Measurements from ENCODE around the gene ARL8A. TPM values are rescaled to one million over a fixed set of nuclear protein-coding genes. Genes with fewer than 3 reads are reported as not detected.
"Not testable (repeated sequence)": the region's sequence is repeated elsewhere in the genome, so short reads cannot be mapped to it uniquely, and the experiment has no call there.

ARL8A gene
- polyA plus RNA-seq, 4 donors, result 43.9 to 49.3 (median 44.9) TPM

- DNase-seq (ENCODE audit: low read depth in 4 of 4, low spot score in 2 of 4), result no peak
Measured at GRCh38 chr1:202176949-202177927, 32.7 kb upstream of the ARL8A start.

GRCh38 chr1:202173993-202174392, 29.5 kb upstream of the ARL8A start:
- DNase-seq (ENCODE audit: low read depth in 4 of 4, low spot score in 2 of 4), result no peak

- DNase-seq (ENCODE audit: low read depth in 4 of 4, low spot score in 2 of 4), result no peak
Measured at GRCh38 chr1:202172015-202172355, 27.4 kb upstream of the ARL8A start.

- DNase-seq (ENCODE audit: low read depth in 4 of 4, low spot score in 2 of 4), result no peak
Measured at GRCh38 chr1:202171292-202172014, 26.9 kb upstream of the ARL8A start.

- DNase-seq (ENCODE audit: low read depth in 4 of 4, low spot score in 2 of 4), result no peak
Measured at GRCh38 chr1:202170726-202171125, 26.2 kb upstream of the ARL8A start.

- DNase-seq (ENCODE audit: low read depth in 4 of 4, low spot score in 2 of 4), result no peak
Measured at GRCh38 chr1:202168861-202169260, 24.3 kb upstream of the ARL8A start.

GRCh38 chr1:202167708-202168415, 23.3 kb upstream of the ARL8A start:
- DNase-seq (ENCODE audit: low read depth in 4 of 4, low spot score in 2 of 4), result no peak

GRCh38 chr1:202167054-202167453, 22.5 kb upstream of the ARL8A start:
- DNase-seq (ENCODE audit: low read depth in 4 of 4, low spot score in 2 of 4), result not testable (repeated sequence)

- no peak for DNase-seq (ENCODE audit: low read depth in 4 of 4, low spot score in 2 of 4)
Measured at GRCh38 chr1:202165942-202166843, 21.7 kb upstream of the ARL8A start.

GRCh38 chr1:202165267-202165941, 20.9 kb upstream of the ARL8A start:
- no peak for DNase-seq (ENCODE audit: low read depth in 4 of 4, low spot score in 2 of 4)

GRCh38 chr1:202164271-202165037, 19.9 kb upstream of the ARL8A start:
- DNase-seq (ENCODE audit: low read depth in 4 of 4, low spot score in 2 of 4), result no peak

- no peak for DNase-seq (ENCODE audit: low read depth in 4 of 4, low spot score in 2 of 4)
Measured at GRCh38 chr1:202163281-202164270, 19.0 kb upstream of the ARL8A start.

GRCh38 chr1:202162418-202163280, 18.1 kb upstream of the ARL8A start:
- no peak for DNase-seq (ENCODE audit: low read depth in 4 of 4, low spot score in 2 of 4)

GRCh38 chr1:202162047-202162417, 17.5 kb upstream of the ARL8A start:
- no peak for DNase-seq (ENCODE audit: low read depth in 4 of 4, low spot score in 2 of 4)

GRCh38 chr1:202161151-202162046, 16.9 kb upstream of the ARL8A start:
- no peak for DNase-seq (ENCODE audit: low read depth in 4 of 4, low spot score in 2 of 4)

All from left renal cortex interstitium (tissue), 4 donors.